IPS-NIHi11 (cell line): ENCODE results near the gene POLG.
"Not testable (repeated sequence)": the region's sequence is repeated elsewhere in the genome, so short reads cannot be mapped to it uniquely, and the experiment has no call there.

Source experiments
- DNase-seq: peaks from one replicate; pipeline ENCODE4 v3.0.0; 2012; ENCODE audit warnings: mixed read lengths, low spot score

POLG gene

GRCh38 chr15:89278307-89278706 lies 56.3 kb downstream of the POLG start:
- DNase-seq, result no peak

GRCh38 chr15:89277281-89277680 lies 57.3 kb downstream of the POLG start:
- not testable (repeated sequence) for DNase-seq
